ENCODE results near the gene MED8. TPM values are rescaled to one million over a fixed set of nuclear protein-coding genes. Genes with fewer than 3 reads are reported as not detected.
A peak's percentile ranks its signal among the peaks of the same experiment; 100 is the strongest.

The MED8 gene
- total and polyA plus RNA-seq, 9 of the 15 experiments (the other 6 are each of a cell fraction or from before 2014, with no cell fraction given) = 23.0 to 120 (median 56.4) TPM

DNA sequence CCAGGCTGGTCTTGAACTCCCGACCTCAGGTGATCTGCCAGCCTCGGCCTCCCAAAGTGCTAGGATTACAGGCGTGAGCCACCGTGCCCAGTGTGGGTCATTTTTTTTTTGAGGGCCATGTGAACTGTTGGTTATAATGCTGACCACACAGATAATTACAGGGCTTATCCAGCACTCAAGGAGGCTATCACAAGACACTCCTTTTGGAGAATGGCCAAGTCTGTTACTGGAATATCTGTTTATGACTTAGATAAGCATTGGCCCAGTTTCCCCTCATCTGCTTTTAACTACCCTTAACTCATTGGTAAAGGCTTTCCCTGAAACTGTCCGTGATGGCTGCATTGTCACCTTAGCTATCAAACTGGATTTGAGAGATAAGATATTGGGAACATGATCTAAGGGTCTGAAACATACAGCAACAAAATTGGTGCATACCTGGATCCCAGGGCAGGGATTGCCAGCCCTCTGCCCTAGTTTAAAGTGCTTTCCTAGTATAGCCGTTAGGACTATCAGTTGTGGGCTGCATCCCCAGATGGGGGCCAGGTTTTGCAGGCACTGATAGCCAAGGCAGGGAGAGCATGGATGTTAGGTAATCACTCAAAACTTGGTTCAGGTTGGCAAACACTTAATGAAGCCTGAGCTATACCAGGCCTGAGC, 15.7 kb upstream of the MED8 start (continued):
- no peak for TF ChIP-seq ETS2 (tag; IDR thresholded peaks at IDR 0.05; ENCODE audit: borderline replicate concordance, poor library complexity, severe bottlenecking)
- peak; percentile 95 for TF ChIP-seq MAFG (tag; conservative IDR thresholded peaks at IDR 0.05)
- no peak for TF ChIP-seq ZNF175 (CRISPR knock-in tag; IDR thresholded peaks at IDR 0.05; ENCODE audit: low read depth)
- 0 out of 2 replicates have a peak, but pooled peaks have one; percentile 15 for TF ChIP-seq GATAD2A (IDR thresholded peaks at IDR 0.05)
- no peak for TF ChIP-seq RBM39 (optimal IDR thresholded peaks at IDR 0.05; ENCODE audit: low read depth, low read length)
- TF ChIP-seq ZNF79 (CRISPR knock-in tag; IDR thresholded peaks at IDR 0.05; ENCODE audit: low read depth) = no peak
- TF ChIP-seq, protein P1, sequence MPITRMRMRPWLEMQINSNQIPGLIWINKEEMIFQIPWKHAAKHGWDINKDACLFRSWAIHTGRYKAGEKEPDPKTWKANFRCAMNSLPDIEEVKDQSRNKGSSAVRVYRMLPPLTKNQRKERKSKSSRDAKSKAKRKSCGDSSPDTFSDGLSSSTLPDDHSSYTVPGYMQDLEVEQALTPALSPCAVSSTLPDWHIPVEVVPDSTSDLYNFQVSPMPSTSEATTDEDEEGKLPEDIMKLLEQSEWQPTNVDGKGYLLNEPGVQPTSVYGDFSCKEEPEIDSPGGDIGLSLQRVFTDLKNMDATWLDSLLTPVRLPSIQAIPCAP (CRISPR knock-in tag; IDR thresholded peaks at IDR 0.05; ENCODE audit: borderline replicate concordance) = no peak
- TF ChIP-seq BHLHE40 (IDR thresholded peaks at IDR 0.05; ENCODE audit: low read length) = peak; percentile 62; the same call in 1 of the 2 replicates
- peak; percentile 41; the same call in 1 of the 2 replicates for TF ChIP-seq GATA2 (CRISPR knock-in tag; IDR thresholded peaks at IDR 0.05)
- TF ChIP-seq CAMTA2 (CRISPR knock-in tag; conservative IDR thresholded peaks at IDR 0.05) = no peak
- peak in 1 of 2 experiments; percentile 79; a peak in 2 of 4 replicates for TF ChIP-seq HDAC1 (IDR thresholded peaks at IDR 0.05)
- peak; percentile 54 for TF ChIP-seq MTA3 (IDR thresholded peaks at IDR 0.05; ENCODE audit: borderline replicate concordance)
- no peak for TF ChIP-seq ZNF764 (CRISPR knock-in tag; IDR thresholded peaks at IDR 0.05; ENCODE audit: low read depth)
- TF ChIP-seq, protein P2, sequence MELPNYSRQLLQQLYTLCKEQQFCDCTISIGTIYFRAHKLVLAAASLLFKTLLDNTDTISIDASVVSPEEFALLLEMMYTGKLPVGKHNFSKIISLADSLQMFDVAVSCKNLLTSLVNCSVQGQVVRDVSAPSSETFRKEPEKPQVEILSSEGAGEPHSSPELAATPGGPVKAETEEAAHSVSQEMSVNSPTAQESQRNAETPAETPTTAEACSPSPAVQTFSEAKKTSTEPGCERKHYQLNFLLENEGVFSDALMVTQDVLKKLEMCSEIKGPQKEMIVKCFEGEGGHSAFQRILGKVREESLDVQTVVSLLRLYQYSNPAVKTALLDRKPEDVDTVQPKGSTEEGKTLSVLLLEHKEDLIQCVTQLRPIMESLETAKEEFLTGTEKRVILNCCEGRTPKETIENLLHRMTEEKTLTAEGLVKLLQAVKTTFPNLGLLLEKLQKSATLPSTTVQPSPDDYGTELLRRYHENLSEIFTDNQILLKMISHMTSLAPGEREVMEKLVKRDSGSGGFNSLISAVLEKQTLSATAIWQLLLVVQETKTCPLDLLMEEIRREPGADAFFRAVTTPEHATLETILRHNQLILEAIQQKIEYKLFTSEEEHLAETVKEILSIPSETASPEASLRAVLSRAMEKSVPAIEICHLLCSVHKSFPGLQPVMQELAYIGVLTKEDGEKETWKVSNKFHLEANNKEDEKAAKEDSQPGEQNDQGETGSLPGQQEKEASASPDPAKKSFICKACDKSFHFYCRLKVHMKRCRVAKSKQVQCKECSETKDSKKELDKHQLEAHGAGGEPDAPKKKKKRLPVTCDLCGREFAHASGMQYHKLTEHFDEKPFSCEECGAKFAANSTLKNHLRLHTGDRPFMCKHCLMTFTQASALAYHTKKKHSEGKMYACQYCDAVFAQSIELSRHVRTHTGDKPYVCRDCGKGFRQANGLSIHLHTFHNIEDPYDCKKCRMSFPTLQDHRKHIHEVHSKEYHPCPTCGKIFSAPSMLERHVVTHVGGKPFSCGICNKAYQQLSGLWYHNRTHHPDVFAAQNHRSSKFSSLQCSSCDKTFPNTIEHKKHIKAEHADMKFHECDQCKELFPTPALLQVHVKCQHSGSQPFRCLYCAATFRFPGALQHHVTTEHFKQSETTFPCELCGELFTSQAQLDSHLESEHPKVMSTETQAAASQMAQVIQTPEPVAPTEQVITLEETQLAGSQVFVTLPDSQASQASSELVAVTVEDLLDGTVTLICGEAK (IDR thresholded peaks at IDR 0.05) = no peak
- TF ChIP-seq, protein P2 (CRISPR knock-in tag; IDR thresholded peaks at IDR 0.05) = no peak
- TF ChIP-seq ZKSCAN8 (CRISPR knock-in tag; IDR thresholded peaks at IDR 0.05) = no peak
- TF ChIP-seq, protein P3, sequence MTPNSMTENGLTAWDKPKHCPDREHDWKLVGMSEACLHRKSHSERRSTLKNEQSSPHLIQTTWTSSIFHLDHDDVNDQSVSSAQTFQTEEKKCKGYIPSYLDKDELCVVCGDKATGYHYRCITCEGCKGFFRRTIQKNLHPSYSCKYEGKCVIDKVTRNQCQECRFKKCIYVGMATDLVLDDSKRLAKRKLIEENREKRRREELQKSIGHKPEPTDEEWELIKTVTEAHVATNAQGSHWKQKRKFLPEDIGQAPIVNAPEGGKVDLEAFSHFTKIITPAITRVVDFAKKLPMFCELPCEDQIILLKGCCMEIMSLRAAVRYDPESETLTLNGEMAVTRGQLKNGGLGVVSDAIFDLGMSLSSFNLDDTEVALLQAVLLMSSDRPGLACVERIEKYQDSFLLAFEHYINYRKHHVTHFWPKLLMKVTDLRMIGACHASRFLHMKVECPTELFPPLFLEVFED (CRISPR knock-in tag; conservative IDR thresholded peaks at IDR 0.05) = no peak
